SH-SY5Y (cell line): ENCODE measurements around the gene NELFB.

Experiments
- GATA2 ChIP-seq: IDR thresholded peaks from 2 replicates; pipeline ENCODE4 v1.6.1; 2011; ENCODE audit warnings: mild to moderate bottlenecking, low read depth, low read length
- GATA3 ChIP-seq: IDR thresholded peaks from 2 replicates; pipeline ENCODE4 v1.6.1; 2011; ENCODE audit warnings: low read depth, mild to moderate bottlenecking, low read length, moderate library complexity

Gene NELFB

GRCh38 chr9:137275588-137276472 is 20.7 kb downstream of the NELFB start:
- TF ChIP-seq GATA2 (no peak), GATA3 (no peak)

- TF ChIP-seq GATA2 (no peak), GATA3 (no peak)
These were observed 21.6 kb downstream of the NELFB start for GRCh38 chr9:137276473-137277328.

- TF ChIP-seq GATA3 (no peak), GATA2 (no peak)
These were observed 22.4 kb downstream of the NELFB start, which contains the start of gene TOR4A for GRCh38 chr9:137277329-137278041. Gene TOR4A, plus strand, starts transcription at chr9:137277726. Its CDS starts 964 bp downstream, at chr9:137278690.

- TF ChIP-seq GATA2: no peak
- TF ChIP-seq GATA3: no peak
These were observed 23.1 kb downstream of the NELFB start for GRCh38 chr9:137278061-137278701.

- TF ChIP-seq GATA3 (no peak), GATA2 (no peak)
These were observed 23.9 kb downstream of the NELFB start for GRCh38 chr9:137278721-137279711.

GRCh38 chr9:137279741-137280473 is 24.8 kb downstream of the NELFB start:
- TF ChIP-seq GATA2 (no peak), GATA3 (no peak)

GRCh38 chr9:137280474-137281344 is 25.6 kb downstream of the NELFB start:
- no peak for TF ChIP-seq GATA2
- TF ChIP-seq GATA3: no peak

- no peak for TF ChIP-seq GATA3
- TF ChIP-seq GATA2: no peak
These were observed 26.4 kb downstream of the NELFB start for GRCh38 chr9:137281345-137282116.

GRCh38 chr9:137286975-137287383 is 31.9 kb downstream of the NELFB start:
- TF ChIP-seq GATA3 (no peak), GATA2 (no peak)

- TF ChIP-seq GATA2 (no peak), GATA3 (no peak)
These were observed 38.0 kb downstream of the NELFB start for GRCh38 chr9:137293094-137293481.

GRCh38 chr9:137293482-137294090 is 38.5 kb downstream of the NELFB start:
- TF ChIP-seq GATA2 (no peak), GATA3 (no peak)
